NCI-H526 (cell line): ENCODE data around the gene CCDC93.
A peak's percentile ranks its signal among the peaks of the same experiment; 100 is the strongest.
"Not testable (repeated sequence)": the region's sequence is repeated elsewhere in the genome, so short reads cannot be mapped to it uniquely, and the experiment has no call there.

Experiments used
- DNase-seq, 2 experiments: peaks; one replicate each; lab custom pipeline; 2025; lab: John Stamatoyannopoulos, UW

Gene CCDC93

GRCh38 chr2:117953231-117953630, 60.6 kb downstream of the CCDC93 start:
- DNase-seq = no peak

- DNase-seq = no peak
Measured at GRCh38 chr2:117952701-117953100, 61.2 kb downstream of the CCDC93 start.

GRCh38 chr2:117952228-117952627, 61.6 kb downstream of the CCDC93 start:
- no peak for DNase-seq

DNA sequence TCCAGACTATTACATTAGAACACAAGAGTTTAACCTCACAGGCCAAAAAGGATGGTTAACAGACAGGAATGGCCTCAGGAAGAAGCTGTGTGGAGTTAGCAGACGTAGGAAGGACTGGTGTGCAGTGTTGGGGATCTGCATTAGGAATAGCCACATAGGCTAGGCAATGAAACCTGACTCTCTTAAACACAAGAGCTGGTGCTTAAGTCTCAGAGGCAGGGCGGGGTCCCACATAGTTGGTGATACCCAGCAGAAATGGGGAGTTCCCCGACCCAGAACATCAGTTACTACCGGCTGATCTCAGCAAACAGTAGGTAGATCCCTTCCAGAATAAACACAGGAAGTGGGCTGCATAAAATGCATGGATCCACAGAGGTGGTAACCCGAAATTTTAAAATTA, 64.1 kb downstream of the CCDC93 start:
- DNase-seq = no peak

GRCh38 chr2:117948615-117949014, 65.3 kb downstream of the CCDC93 start:
- no peak for DNase-seq

DNA sequence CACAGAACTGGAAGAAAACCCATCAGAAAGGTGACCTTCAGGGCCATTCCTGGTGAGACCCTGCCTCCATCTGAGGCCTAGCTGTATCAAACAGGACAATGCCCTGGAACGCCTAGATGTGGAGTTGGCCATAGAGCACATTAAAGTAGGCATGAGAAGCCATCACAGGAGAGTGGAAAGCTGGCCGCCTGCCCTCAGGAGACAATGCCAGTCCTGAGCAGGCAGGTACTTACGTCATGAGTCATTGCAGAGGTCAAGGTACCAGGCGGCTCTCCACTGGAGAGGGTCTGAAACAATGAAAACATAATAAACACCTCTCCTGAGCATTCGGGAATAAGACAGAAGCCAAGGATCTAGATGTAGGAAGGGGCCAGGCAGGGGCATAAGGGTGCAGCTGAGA, 68.6 kb downstream of the CCDC93 start:
- DNase-seq = no peak

- DNase-seq = no peak
Measured at GRCh38 chr2:117944816-117945215, 69.1 kb downstream of the CCDC93 start.

- no peak for DNase-seq
Measured at GRCh38 chr2:117943013-117943672, 70.7 kb downstream of the CCDC93 start.

- no peak for DNase-seq
Measured at GRCh38 chr2:117942551-117942950, 71.3 kb downstream of the CCDC93 start.

GRCh38 chr2:117941693-117942092, 72.2 kb downstream of the CCDC93 start:
- DNase-seq = no peak

DNA sequence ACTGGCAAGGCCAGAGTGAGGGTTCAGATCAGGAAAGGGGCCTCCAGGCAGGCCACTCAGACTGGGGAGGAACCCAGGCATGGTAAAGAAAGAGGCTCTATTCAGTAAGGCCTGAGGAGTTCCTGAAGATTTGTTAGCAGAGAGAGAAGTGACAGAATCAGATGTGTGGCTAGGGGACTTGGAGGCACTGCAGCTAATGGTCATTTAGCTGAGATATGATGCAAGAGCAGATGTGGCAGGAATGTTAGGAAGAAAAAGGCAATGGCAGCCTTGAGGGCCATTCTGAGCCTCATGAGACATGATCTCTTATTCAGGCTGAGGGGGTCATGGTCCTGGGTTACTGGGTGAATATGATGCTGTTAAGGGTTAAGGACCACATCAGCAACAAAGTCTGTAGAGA, 73.4 kb downstream of the CCDC93 start:
- DNase-seq = no peak

GRCh38 chr2:117938611-117939010, 75.3 kb downstream of the CCDC93 start:
- DNase-seq = no peak

DNA sequence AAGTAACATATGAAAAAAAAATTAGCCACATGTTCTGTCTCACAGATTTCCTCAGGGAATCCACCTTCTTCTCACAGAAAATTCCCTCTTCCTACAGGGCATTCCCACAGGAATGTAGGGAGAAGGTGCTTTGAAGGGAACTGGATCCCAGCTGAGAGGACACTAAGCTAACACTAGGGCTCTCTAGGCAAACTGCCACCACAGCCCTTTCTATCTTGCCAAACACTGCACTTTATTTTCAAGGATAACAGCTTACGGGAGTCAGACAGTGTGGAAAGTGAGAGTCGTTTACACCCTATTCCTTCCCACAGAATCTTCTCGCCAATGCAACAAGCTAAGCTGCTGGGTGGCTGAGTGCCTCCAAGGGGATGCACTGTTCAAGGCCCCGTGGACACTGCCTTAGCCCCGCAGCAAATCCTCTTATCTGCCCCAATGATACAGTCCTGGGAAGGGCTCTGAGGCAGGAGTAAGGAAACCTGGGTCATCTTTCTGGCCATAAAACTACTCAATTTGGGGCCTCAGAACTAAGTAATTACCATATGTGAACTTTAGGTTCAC, 76.9 kb downstream of the CCDC93 start:
- DNase-seq = no peak

DNA sequence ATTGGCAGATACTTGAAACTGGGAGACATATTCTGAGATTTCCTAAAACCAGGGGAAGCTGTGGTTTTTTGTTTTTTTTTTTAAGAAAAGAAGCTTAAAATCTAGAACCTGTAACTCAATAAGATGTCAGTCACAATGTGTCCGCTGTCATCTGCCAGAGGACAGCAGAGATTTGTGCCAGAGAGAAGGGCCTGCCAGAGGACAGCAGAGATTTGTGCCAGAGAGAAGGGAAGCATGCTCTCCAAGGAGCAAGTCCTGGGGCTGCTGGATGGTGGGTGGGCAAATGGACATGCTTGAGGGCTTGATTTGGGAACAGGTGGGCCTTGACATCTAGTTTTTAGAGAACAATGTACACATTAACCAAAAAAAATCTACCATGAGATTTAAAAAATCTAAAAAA, 77.9 kb downstream of the CCDC93 start:
- no peak for DNase-seq

DNA sequence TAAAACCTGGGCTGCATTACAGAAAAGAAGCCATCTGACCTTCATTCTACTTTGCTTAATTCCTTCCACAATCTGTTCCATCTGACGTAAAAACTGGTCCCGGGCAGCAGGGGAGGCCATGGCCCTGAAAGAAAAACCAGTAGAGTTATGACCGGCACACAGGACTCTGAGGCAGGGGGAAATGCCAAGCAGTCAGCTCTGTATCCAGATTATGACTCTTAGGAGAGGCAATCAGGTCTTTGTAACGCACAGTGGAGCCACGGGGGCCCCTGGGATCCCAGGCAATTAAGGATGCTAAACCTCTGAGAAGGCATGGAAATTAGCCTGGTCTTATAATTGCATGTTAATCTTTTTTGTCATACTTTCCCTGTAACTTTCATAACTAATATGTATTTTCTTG, 78.4 kb downstream of the CCDC93 start:
- no peak for DNase-seq

- no peak for DNase-seq
Measured at GRCh38 chr2:117933884-117934354, 80.0 kb downstream of the CCDC93 start.

DNA sequence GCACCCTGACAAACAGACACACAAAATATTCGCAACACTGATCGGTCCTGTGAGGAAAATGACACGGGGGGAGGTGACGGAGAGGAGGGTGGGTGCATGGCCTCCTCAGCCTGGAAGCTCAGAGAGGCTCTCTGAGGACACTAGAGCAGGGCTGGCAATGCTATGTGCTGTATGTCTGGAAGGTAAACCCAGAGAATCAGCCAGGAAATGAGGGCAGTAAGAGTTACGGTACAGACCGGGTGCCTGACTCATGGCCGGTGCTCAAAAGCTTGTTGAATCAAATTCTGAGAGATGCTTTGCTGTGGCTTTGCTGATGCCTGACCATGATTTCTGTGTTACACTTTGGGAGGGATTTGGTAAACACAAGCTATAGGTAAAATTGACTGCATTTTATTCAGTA, 81.9 kb downstream of the CCDC93 start:
- DNase-seq = no peak

DNA sequence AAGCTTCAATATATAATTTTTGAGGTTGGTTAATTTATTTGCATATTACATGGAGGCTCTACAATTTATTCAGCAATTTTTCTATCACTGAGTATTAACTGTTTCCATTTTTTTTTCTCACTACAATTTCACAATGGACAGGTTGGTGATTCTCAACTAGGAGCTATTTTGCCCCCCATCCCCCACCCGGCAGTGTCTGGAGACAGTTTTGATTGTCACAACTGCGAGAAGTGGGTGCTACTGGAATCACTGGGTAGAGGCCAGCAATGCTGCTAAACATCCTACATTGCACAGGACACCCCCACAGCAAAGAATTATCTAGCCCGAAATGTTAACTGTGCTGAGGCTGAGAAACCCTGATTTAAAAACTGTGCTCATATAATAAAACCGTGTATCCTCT, 82.6 kb downstream of the CCDC93 start:
- no peak for DNase-seq

DNA sequence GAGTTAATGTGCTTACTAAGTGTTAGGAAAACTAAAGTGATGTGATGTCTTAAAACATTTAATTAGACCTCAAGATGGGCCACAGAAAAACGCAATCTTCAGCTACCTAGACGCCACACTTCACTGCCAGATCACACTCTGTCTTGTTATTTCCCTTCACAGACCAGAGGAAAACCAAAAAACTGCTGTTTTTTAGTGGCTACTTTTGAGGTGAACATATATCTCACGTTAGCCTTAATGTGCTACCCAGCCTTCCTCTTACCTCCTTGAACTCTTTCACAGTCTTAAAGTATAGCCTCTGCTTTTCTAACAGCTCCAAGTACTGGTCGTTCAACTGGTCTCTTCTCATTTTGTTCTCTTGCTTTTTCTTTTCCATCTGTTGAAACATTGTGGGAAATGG, 83.1 kb downstream of the CCDC93 start:
- no peak for DNase-seq

GRCh38 chr2:117923471-117923870, 90.4 kb downstream of the CCDC93 start:
- not testable (repeated sequence) for DNase-seq

GRCh38 chr2:117921520-117921919, 92.3 kb downstream of the CCDC93 start:
- DNase-seq = no peak

- DNase-seq = no peak
Measured at GRCh38 chr2:117918608-117919007, 95.3 kb downstream of the CCDC93 start.

GRCh38 chr2:117917223-117917917, 96.5 kb downstream of the CCDC93 start:
- DNase-seq = peak in 1 of 2 experiments; percentile 13
